HG02970 (cell line): Measurements from ENCODE around the gene PHYHIPL.

Source experiments
- ATAC-seq: cut with Tn5 transposase; IDR thresholded peaks from one replicate; pipeline ENCODE4 v1.9.1; 2021; ENCODE audit warnings: mild to moderate bottlenecking, moderate library complexity, moderate number of reproducible peaks; ENCODE audit not compliant: unreplicated experiment, low FRiP score

Gene PHYHIPL

DNA sequence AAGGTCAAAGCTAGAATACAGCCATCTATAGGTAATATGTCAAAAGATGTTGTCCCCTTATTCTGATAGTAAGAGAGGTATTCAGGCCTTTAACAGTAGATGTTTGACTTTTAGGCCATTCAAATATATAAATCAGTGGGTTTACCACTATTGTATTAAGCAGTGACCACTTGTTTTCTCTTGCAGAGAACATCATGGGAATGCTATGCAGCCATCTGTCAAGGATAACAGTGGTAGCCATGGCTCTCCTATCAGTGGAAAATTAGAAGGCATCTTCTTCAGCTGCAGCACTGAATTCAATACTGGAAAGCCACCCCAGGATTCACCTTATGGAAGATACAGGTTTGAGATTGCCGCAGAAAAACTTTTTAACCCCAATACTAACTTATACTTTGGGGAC lies 68.4 kb downstream of the PHYHIPL start:
- ATAC-seq: no peak

DNA sequence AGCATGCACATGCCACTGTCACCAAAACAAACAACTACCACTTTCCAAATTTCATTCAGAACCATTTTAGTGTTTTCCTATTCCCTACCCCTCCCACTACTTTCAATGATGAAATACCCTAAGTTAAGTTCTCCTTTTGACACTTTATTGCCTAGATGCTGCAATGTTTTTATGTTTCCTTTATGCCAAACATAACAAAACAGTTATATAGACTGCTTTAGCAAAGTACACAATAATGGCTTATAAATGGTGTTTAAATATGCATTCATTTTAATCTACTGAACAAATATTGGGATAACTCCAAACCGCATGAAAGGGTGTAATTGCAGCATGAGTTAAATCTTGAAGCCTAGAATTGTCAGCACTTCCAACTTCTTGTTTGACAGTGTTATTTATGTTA lies 69.2 kb downstream of the PHYHIPL start:
- ATAC-seq: no peak

DNA sequence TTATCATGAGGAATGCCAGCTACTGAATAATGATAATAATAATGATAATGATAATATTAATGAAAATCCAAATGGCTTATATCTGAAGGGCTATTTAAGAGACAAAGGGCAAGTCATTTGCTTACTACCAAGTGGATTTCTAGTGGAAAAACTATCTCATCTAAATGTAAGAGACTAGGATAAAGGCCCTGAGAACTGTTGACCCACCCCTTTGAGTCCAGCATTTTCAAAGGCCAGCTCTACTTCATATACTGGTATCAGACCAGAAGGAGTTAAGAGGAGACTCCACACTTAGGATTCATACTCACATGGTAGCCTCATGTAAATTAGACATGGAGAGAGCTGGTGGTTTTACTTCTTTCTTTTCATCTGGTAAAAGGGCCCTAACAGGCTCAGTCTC lies 76.0 kb downstream of the PHYHIPL start:
- ATAC-seq: no peak

GRCh38 chr10:59255463-59255862 lies 79.0 kb downstream of the PHYHIPL start:
- no peak for ATAC-seq

DNA sequence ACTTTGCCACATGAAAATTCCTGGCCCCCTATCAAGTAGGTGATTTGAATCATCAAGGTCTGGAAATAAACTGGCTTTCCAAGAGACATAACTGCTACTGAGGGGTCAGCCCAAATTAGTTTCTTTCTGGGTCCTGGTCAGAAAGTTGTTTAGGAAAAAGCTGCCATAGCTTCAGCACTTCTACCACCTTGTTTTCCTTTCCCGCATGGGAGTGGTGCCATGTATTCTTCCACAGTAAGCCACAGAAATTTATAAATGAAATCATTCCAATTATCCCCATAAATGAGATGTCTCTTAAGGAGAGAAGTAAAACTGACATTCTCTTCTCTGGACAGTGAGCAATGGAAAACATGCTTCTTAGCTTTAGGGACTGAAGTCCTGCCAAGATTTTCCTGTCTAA lies 80.8 kb downstream of the PHYHIPL start:
- ATAC-seq: no peak

GRCh38 chr10:59258890-59259289 lies 82.4 kb downstream of the PHYHIPL start:
- no peak for ATAC-seq

DNA sequence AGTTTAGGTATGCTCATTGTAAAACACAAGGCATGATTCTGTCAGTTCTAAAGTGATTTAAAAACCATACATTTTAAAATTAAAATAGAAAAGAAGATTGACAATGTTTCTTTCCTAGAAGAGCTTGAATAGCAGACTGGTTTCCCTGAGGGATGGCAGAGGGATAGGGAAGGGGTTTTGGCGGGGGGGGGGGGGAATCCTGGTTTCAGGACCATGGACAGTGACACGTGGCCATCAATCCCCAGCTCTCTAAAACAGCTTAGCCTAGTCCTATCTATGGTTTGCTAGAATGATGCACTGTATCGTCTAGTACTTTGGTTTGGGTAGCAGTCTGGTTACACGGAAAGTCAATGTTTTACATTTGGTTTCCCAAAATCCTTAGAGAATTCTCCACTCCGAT lies 88.7 kb downstream of the PHYHIPL start:
- ATAC-seq: no peak

GRCh38 chr10:59266321-59266720 lies 89.9 kb downstream of the PHYHIPL start:
- no peak for ATAC-seq

- ATAC-seq: no peak
Measured at GRCh38 chr10:59268460-59268859, 92.0 kb downstream of the PHYHIPL start.

GRCh38 chr10:59269651-59270050 lies 93.2 kb downstream of the PHYHIPL start:
- no peak for ATAC-seq

DNA sequence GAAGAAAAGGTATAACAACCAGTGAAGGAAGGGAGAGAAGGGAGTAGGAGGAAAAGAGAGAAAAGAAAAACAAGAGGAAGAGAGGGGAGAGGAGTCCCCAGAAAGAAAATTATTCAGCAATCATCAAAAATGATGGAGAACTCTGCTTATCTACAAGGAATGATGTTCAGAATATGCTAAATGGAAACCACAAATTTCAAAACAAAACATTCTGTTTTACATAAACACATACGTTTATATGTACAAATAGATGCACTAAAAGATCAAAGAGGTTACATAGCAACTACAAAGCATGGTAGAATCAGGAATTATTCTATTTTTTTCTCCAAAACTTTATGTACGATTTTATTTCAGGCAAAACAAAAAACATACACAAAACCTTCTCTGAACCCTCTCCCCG lies 94.0 kb downstream of the PHYHIPL start:
- no peak for ATAC-seq

DNA sequence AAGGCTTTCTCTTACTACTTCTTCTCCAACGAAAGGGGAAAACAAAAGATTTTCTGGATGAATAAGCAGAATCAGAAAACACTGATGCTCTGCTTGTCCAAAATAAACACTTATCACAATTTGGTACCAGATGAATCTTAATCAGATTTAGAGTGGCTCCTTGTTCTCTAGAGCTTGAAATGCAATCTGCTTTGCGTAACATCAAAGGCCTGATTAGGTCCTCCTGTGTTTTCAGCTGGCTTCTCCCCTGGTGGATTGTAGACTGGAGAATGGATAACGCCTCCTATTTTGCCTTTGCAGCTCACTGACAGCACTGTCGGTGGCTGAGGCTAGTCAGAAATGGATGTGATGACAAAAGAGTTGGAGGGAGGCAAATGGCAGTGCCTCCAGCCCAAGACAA lies 94.7 kb downstream of the PHYHIPL start:
- ATAC-seq: no peak

GRCh38 chr10:59272061-59272460 lies 95.6 kb downstream of the PHYHIPL start:
- no peak for ATAC-seq

DNA sequence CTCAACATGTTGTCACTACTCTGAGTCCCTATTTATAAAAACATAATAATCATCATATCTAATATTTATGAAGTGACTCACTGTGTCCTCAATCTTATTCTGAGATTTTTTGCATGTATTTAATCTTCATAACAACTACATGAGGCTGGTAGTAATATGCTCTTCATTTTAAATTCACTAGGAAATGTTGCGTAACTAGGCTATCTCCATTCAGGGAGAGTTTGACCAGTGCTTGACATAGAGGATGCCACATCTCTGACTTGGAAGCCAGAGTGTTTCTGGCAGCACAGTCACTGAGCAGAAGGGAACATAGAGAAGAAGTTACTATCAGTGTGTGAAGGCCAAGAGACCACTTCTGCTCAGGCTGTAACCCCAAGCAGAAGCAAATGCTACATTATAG lies 97.0 kb downstream of the PHYHIPL start:
- ATAC-seq: no peak

DNA sequence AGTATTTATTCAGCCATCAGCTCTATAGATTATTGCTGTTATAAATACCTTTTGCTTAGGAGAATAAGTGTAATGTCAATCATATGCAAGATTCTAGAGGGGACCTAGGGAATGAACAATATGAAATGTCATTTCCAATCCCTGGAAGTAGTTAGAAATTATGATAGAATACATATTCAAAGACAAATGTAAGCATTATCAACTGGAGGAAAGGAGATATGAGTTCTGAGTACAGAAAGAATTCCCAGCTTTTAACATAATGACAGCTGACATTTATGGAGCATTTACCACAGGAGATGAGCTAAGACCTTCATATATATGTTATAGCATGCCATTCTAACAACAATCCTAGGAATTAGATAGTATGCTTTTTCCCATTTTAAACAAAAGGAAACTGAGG lies 99.7 kb downstream of the PHYHIPL start:
- no peak for ATAC-seq

- ATAC-seq: no peak
Measured at GRCh38 chr10:59276919-59277318, 100.5 kb downstream of the PHYHIPL start.

- ATAC-seq: no peak
Measured at GRCh38 chr10:59279476-59279875, 103.0 kb downstream of the PHYHIPL start.

DNA sequence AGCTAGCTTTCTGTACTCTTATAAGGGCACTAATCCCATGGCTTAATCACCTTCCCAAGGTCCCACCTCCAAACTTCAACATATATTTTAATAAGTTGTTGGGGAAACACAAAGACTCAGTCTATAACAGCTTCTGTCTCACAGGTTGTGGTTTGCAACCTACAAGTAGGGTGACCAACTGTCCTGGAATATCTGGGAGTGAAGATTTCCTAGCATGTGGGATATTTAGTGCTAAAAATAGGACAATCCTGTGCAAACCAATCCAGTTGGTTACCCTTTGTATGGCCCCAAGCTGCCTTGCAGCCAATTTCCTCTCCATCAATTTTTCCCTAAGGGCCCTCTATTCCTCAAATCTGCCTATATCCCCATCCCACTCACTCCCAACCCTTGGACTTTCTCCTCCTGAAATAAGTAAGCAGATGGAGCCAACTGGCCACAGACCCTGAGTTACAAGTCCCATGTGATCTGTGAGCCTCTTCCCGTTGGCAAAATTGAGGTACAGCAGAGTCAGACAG lies 103.6 kb downstream of the PHYHIPL start:
- ATAC-seq: no peak

DNA sequence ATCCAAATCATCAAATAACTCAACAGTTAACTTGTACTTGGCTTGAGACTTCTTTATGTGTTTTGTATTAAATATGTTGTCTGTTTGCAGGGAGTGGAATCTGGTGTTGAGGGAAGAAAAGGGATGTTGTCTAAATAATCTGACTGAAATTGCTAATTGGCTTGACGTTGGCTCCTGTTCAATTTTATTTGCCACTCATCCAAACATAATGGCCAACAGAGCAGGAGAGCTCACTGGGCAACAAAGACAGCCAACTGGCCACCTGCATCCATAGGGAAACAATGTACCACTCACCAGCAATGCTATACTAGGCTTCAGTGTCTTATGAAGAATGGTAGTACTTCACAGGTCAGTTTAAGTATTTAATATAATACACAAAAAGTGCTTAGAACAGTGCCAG lies 105.4 kb downstream of the PHYHIPL start:
- ATAC-seq: no peak

GRCh38 chr10:59283456-59284091 lies 107.1 kb downstream of the PHYHIPL start:
- ATAC-seq: no peak

DNA sequence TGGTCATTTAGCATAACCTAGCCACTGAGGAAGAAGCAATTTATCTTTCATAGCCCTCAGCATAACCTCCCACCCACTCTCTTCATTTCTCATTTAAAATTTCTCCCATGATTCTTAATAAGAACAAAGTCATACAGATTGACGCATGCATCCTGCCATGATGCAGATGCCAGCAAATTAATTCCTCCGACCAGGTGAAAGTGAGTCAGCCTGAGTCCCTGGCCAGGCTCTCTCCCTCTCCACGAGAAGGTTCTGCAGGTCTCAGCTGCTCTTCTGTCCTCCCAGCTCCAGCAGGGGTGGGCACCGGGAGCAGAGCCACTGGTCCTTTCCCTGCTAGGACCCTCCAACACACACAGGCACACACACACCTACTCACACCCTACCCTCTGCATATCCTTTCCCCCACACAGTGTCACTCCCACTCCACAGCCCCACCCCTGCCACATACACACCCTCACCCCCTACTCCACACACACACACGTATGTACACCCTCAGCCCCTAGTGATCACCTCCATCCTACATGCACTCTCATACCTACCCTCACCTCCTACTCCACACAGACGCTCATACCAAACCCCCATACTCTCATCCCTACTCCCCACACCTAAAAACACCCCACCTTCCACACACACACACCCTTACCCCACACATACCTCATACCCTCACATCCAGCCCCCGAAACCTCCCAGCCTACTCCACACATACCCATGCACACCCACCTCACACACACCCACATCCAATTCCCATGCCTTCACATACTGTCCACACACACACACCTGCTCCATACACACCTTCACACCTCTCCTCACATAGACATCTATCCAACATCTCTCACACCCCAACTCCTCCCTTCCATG lies 107.9 kb downstream of the PHYHIPL start:
- no peak for ATAC-seq

- no peak for ATAC-seq
Measured at GRCh38 chr10:59285073-59285472, 108.6 kb downstream of the PHYHIPL start.
